Measurements from ENCODE around the gene PNPLA2.

The PNPLA2 gene

GRCh38 chr11:854601-855329 is 36.1 kb downstream of the PNPLA2 start:
- no peak for TF ChIP-seq CTCF (IDR thresholded peaks at IDR 0.05; ENCODE audit: extremely low read depth, missing control alignments)

GRCh38 chr11:855330-855674 is 36.6 kb downstream of the PNPLA2 start:
- no peak for DNase-seq (ENCODE audit: low spot score)
- TF ChIP-seq CTCF (IDR thresholded peaks at IDR 0.05; ENCODE audit: extremely low read depth, missing control alignments): no peak

More at GRCh38 chr11:854601-855329, 36.1 kb downstream of the PNPLA2 start:
- no peak for DNase-seq (ENCODE audit: low spot score)

- TF ChIP-seq CTCF (IDR thresholded peaks at IDR 0.05; ENCODE audit: extremely low read depth, missing control alignments): no peak
- no peak for DNase-seq (ENCODE audit: low spot score)
Observed at GRCh38 chr11:855796-856195, 37.1 kb downstream of the PNPLA2 start.

- TF ChIP-seq CTCF (IDR thresholded peaks at IDR 0.05; ENCODE audit: extremely low read depth, missing control alignments): no peak
Observed at GRCh38 chr11:856397-856796, 37.7 kb downstream of the PNPLA2 start.

GRCh38 chr11:858053-858761 is 39.5 kb downstream of the PNPLA2 start:
- no peak for TF ChIP-seq CTCF (IDR thresholded peaks at IDR 0.05; ENCODE audit: extremely low read depth, missing control alignments)
- DNase-seq (ENCODE audit: low spot score): no peak

More at GRCh38 chr11:856397-856796, 37.7 kb downstream of the PNPLA2 start:
- no peak for DNase-seq (ENCODE audit: low spot score)

GRCh38 chr11:858762-859339 is 40.1 kb downstream of the PNPLA2 start:
- DNase-seq (ENCODE audit: low spot score): no peak
- no peak for TF ChIP-seq CTCF (IDR thresholded peaks at IDR 0.05; ENCODE audit: extremely low read depth, missing control alignments)
